ENCODE results near the gene GDPD3.

GDPD3 gene

GRCh38 chr16:30110661-30111060 is 2.7 kb downstream of the GDPD3 start:
- Histone ChIP-seq H3K27me3 (replicated peaks) (no peaks in the 10 kb centered on the region), H3K4me3 (ENCODE audit: low read depth, low read length) (no peak overlapping the region), H3K27ac (no peak overlapping the region), H3K36me3 (replicated peaks) (peaks cover 17% of the 10 kb centered on the region)
- in situ Hi-C loops (cut with HindIII; ENCODE audit: low pct_ligation_motif_present, low sequenced_read_pairs), result no loop called here
- DNase-seq, result no peak
- no peak for TF ChIP-seq CTCF (IDR thresholded peaks at IDR 0.05; ENCODE audit: low read depth, low read length, missing control alignments)

GRCh38 chr16:30108059-30108850 is 5.1 kb downstream of the GDPD3 start:
- Histone ChIP-seq H3K27me3 (replicated peaks) (no peaks in the 10 kb centered on the region), H3K36me3 (replicated peaks) (peaks cover 23% of the 10 kb centered on the region), H3K27ac (no peak overlapping the region), H3K4me3 (ENCODE audit: low read depth, low read length) (no peak overlapping the region)
- TF ChIP-seq CTCF (IDR thresholded peaks at IDR 0.05; ENCODE audit: low read depth, low read length, missing control alignments), result no peak
- DNase-seq, result no peak
- in situ Hi-C loops (cut with HindIII; ENCODE audit: low pct_ligation_motif_present, low sequenced_read_pairs), result no loop called here

GRCh38 chr16:30104492-30104891 is 8.8 kb downstream of the GDPD3 start:
- no peak overlapping the region for H3K4me3 ChIP-seq (ENCODE audit: low read depth, low read length)
- no peaks in the 10 kb centered on the region for H3K27me3 ChIP-seq (replicated peaks)
- no peak for TF ChIP-seq CTCF (IDR thresholded peaks at IDR 0.05; ENCODE audit: low read depth, low read length, missing control alignments)

GRCh38 chr16:30104090-30104489 is 9.2 kb downstream of the GDPD3 start:
- in situ Hi-C loops (cut with HindIII; ENCODE audit: low pct_ligation_motif_present, low sequenced_read_pairs), result no loop called here
- Histone ChIP-seq H3K4me3 (ENCODE audit: low read depth, low read length) (no peak overlapping the region), H3K36me3 (replicated peaks) (peaks cover 22% of the 10 kb centered on the region), H3K27me3 (replicated peaks) (no peaks in the 10 kb centered on the region), H3K27ac (no peak overlapping the region)
- TF ChIP-seq CTCF (IDR thresholded peaks at IDR 0.05; ENCODE audit: low read depth, low read length, missing control alignments), result no peak
- DNase-seq, result no peak

More at GRCh38 chr16:30104492-30104891, 8.8 kb downstream of the GDPD3 start:
- Histone ChIP-seq H3K36me3 (replicated peaks) (peaks cover 23% of the 10 kb centered on the region), H3K27ac (no peak overlapping the region)
- DNase-seq, result no peak
- in situ Hi-C loops (cut with HindIII; ENCODE audit: low pct_ligation_motif_present, low sequenced_read_pairs), result no loop called here

- Histone ChIP-seq H3K27me3 (replicated peaks) (no peaks in the 10 kb centered on the region), H3K4me3 (ENCODE audit: low read depth, low read length) (no peak overlapping the region), H3K36me3 (replicated peaks) (no peaks in the 10 kb centered on the region), H3K27ac (no peak overlapping the region)
- TF ChIP-seq CTCF (IDR thresholded peaks at IDR 0.05; ENCODE audit: low read depth, low read length, missing control alignments), result no peak
- in situ Hi-C loops (cut with HindIII; ENCODE audit: low pct_ligation_motif_present, low sequenced_read_pairs), result no loop called here
- DNase-seq, result no peak
Measured at GRCh38 chr16:30096862-30097563, 16.3 kb downstream of the GDPD3 start.

Measured in brain microvascular endothelial cell (primary cell).